Lower leg skin (tissue), 4 donors: ENCODE measurements around the gene ANKFN1. TPM values are rescaled to one million over a fixed set of nuclear protein-coding genes. Genes with fewer than 3 reads are reported as not detected.

Experiments used
- DNase-seq, 2 donors: peaks; one replicate each; pipeline ENCODE4 v3.0.0-alpha.2; 2019; ENCODE audit warnings: low spot score in 2 of 2
- H3K4me3 ChIP-seq: fragments of 200-600 bp; sonication (generic); 2 replicates; pipeline ENCODE4 v1.5.1; 2017; ENCODE audit warnings: mild to moderate bottlenecking, low read depth; ENCODE audit not compliant: poor library complexity, severe bottlenecking
- CTCF ChIP-seq, 3 donors: fragments of 450-650 bp; IDR thresholded peaks; one replicate each; pipeline ENCODE4 v1.5.1; 2016; ENCODE audit warnings: antibody characterized with exemption in 3 of 3, mild to moderate bottlenecking in 3 of 3, moderate library complexity in 2 of 3
- POLR2A ChIP-seq, 2 donors: fragments of 450-650 bp; IDR thresholded peaks; one replicate each; pipeline ENCODE4 v1.6.1; 2016 to 2017; ENCODE audit warnings: antibody characterized with exemption in 2 of 2, mild to moderate bottlenecking in 1 of 2, moderate library complexity in 1 of 2
- WGBS, 2 donors: methylation state at CpG; one replicate each; pipeline ENCODE4 v1.1.5; 2018; 5-methylcytosine and 5-hydroxymethylcytosine counted together
- intact Hi-C: fragments of 100-400 bp; cut with DNase I; formaldehyde crosslinking; loops from one replicate; pipeline ENCODE4 v1.15.0; 2023; ENCODE audit warnings: low total_unique reads
- total RNA-seq, 4 donors: library from RNA; depleted of rRNA; stranded (reverse); fragments of >200 nt; gene quantifications; one replicate each; pipeline ENCODE4 v1.1.0, GENCODE V29; 2016

The ANKFN1 gene
- total RNA-seq, 4 donors from 2014 or later: 1.1 to 3.1 (median 1.4) TPM

DNA sequence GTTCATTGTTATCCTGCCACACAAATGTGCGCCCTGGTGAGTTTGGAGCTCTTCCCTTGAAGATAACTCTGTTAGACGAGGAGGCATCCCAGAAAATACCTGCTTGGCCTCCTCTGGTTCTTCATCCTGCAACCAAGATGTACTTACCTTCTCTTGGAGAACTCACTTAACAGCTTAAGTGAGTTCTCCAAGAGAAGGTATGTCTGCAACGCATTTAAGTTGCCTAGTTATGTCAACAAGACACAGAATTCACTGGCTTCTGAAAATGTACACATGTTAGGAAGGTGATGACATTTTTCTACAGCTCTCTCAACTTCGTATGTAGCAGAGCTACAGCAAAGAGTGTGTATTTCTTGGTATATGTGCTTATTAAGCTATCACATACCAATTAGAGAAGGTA, 361.6 kb downstream of the ANKFN1 start:
- no peak for TF ChIP-seq POLR2A (IDR thresholded peaks at IDR 0.05)
- no peak for TF ChIP-seq CTCF (IDR thresholded peaks at IDR 0.05)
- DNase-seq: no peak
- 73 to 84% methylated on average over 3 to 4 of the region's 4 CpGs for WGBS, 2 donors
- intact Hi-C loops: no loop called here
- no peak overlapping the region for H3K4me3 ChIP-seq

GRCh38 chr17:56521414-56522141, 368.3 kb downstream of the ANKFN1 start:
- WGBS, 2 donors: 80 to 86% methylated on average over 12 of the region's 12 CpGs
- no peak overlapping the region for H3K4me3 ChIP-seq
- intact Hi-C loops: no loop called here
- no peak for DNase-seq
- no peak for TF ChIP-seq POLR2A (IDR thresholded peaks at IDR 0.05)

GRCh38 chr17:56523042-56523441, 369.8 kb downstream of the ANKFN1 start:
- intact Hi-C loops: no loop called here
- no peak for DNase-seq
- WGBS, 2 donors: 93 to 98% methylated on average over 2 of the region's 2 CpGs
- no peak overlapping the region for H3K4me3 ChIP-seq
- TF ChIP-seq POLR2A (IDR thresholded peaks at IDR 0.05): no peak
- no peak for TF ChIP-seq CTCF (IDR thresholded peaks at IDR 0.05)

- WGBS, 2 donors: 74 to 83% methylated on average over 2 of the region's 2 CpGs
- no peak overlapping the region for H3K4me3 ChIP-seq
- TF ChIP-seq CTCF (IDR thresholded peaks at IDR 0.05) (no peak), POLR2A (IDR thresholded peaks at IDR 0.05) (no peak)
- intact Hi-C loops: no loop called here
- no peak for DNase-seq
Observed at GRCh38 chr17:56528696-56529095, 375.4 kb downstream of the ANKFN1 start.

DNA sequence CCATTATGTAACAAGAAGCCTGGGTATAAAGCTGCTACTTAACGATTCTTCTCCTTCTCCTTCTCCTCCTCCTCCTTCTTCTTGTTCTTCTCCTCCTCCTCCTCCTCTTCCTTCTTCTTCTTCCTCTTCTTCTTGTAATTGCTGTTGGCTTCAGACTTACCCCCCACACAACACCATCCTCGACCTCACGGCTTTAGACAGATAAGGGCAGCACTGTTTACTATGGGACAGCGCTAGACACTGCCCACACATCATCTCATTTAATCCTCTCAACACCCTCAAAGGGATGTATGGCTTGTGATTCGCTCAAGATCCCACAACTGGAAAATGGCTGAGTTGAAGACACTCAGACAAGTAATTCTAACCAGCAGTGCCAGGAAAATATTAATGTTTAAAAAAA, 379.7 kb downstream of the ANKFN1 start:
- intact Hi-C loops: no loop called here
- H3K4me3 ChIP-seq: no peak overlapping the region
- no peak for DNase-seq
- TF ChIP-seq CTCF (IDR thresholded peaks at IDR 0.05) (no peak), POLR2A (IDR thresholded peaks at IDR 0.05) (no peak)
- 82 to 83% methylated on average over 5 of the region's 5 CpGs for WGBS, 2 donors

DNA sequence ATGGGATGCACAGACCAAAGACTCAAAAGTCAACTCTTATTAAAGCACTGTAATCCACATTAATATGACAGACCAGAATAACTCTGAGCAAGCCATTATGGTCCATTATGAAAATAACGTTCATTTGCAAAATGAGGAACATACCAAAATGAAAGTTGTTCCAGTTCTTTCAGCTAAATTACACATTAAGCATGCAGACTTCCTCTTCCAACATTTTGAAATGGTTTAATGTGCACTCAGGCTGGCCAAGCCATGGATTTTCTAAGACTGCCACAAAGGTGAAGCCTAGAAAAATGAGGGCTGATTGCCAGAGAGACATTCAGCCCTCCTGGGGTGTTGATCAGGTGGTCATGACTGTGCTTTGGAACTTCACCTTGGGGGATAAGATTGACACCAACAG, 383.5 kb downstream of the ANKFN1 start:
- TF ChIP-seq CTCF (IDR thresholded peaks at IDR 0.05): no peak
- 67 to 69% methylated on average over 1 of the region's 1 CpG for WGBS, 2 donors
- no peak for DNase-seq
- H3K4me3 ChIP-seq: no peak overlapping the region
- intact Hi-C loops: no loop called here
